NCI-H460 (cell line): Measurements from ENCODE around the gene MYF6. TPM values are rescaled to one million over a fixed set of nuclear protein-coding genes. Genes with fewer than 3 reads are reported as not detected.

Experiments used
- DNase-seq: peaks from one replicate; pipeline ENCODE4 v3.0.0-alpha.2; 2016; ENCODE audit warnings: low read depth; ENCODE audit errors: extremely low read depth
- total RNA-seq: library from RNA; depleted of rRNA; stranded (reverse); fragments of >200 nt; shearing (Covaris generic); gene quantifications from 2 replicates; pipeline ENCODE4 v1.2.3, GENCODE V29; 2014; rRNA removed

MYF6 gene
- total RNA-seq, 1 experiment from 2014 or later, result not detected

GRCh38 chr12:80747800-80748199 is 40.4 kb downstream of the MYF6 start:
- no peak for DNase-seq

GRCh38 chr12:80749456-80749855 is 42.0 kb downstream of the MYF6 start:
- no peak for DNase-seq

GRCh38 chr12:80752464-80752863 is 45.0 kb downstream of the MYF6 start:
- no peak for DNase-seq

GRCh38 chr12:80754274-80754673 is 46.8 kb downstream of the MYF6 start:
- DNase-seq, result no peak

GRCh38 chr12:80756875-80757274 is 49.4 kb downstream of the MYF6 start:
- DNase-seq, result no peak

Other genes with a start within 250 kb of the MYF6 start
- gene MYF5, start 9.3 kb downstream of the MYF6 start, total RNA-seq, result not detected in 2 replicates
- 42.9 TPM in 2 replicates for gene LIN7A, start 230.3 kb downstream of the MYF6 start, total RNA-seq